ENCODE measurements around the gene FAM171A2. TPM values are rescaled to one million over a fixed set of nuclear protein-coding genes. Genes with fewer than 3 reads are reported as not detected.

Gene FAM171A2
- polyA plus RNA-seq, 3 donors: not detected

- peak overlapping the region in 5 of 7 donors; percentile 18 to 98 (median 60) for H3K27ac Mint-ChIP-seq
- WGBS (ENCODE audit: insufficient coverage): 0% methylated on average over 1 of the region's 3 CpGs
- no peak overlapping the region for H2AFZ ChIP-seq (ENCODE audit: insufficient read depth, low read depth, low read length, poor library complexity, severe bottlenecking)
Observed at GRCh38 chr17:44335564-44335963, 28.1 kb downstream of the FAM171A2 start.

GRCh38 chr17:44334727-44335126, 28.9 kb downstream of the FAM171A2 start:
- Histone ChIP-seq H3K27me3 (ENCODE audit: control insufficient read depth in 2 of 2, insufficient read depth in 2 of 2, low read length in 2 of 2) (no peaks in the 10 kb centered on the region), H3K9me3 (replicated peaks in 1 of 2; ENCODE audit: control insufficient read depth in 1 of 2, insufficient read depth in 1 of 2, low read length in 2 of 2) (no peaks in the 10 kb centered on the region), H2AFZ (ENCODE audit: insufficient read depth, low read depth, low read length, poor library complexity, severe bottlenecking) (no peak overlapping the region), H3K36me3 (replicated peaks in 1 of 2; ENCODE audit: control insufficient read depth in 1 of 2, insufficient read depth in 2 of 2, low read length in 2 of 2) (no peaks in the 10 kb centered on the region), H3K4me3 (replicated peaks in 1 of 3; ENCODE audit: low read depth in 2 of 3, low read length in 3 of 3) (peak overlapping the region in 1 of 3 experiments; percentile 51), H4K20me1 (ENCODE audit: insufficient read depth, low read length) (no peaks in the 10 kb centered on the region), H3K27ac (ENCODE audit: low read depth in 1 of 2, low read length in 2 of 2) (peak overlapping the region; percentile 69 to 86), H3K4me1 (ENCODE audit: control insufficient read depth in 1 of 2, insufficient read depth in 2 of 2, low read length in 2 of 2) (peaks cover 71 to 76% of the 10 kb centered on the region in 2 donors), H3K9ac (ENCODE audit: insufficient read depth, low read length, poor library complexity, severe bottlenecking) (no peak overlapping the region), H3K79me2 (ENCODE audit: insufficient read depth, low read length) (peaks cover 3% of the 10 kb centered on the region), H3K4me2 (replicated peaks; ENCODE audit: extremely low read depth, low read length, poor library complexity, severe bottlenecking) (peak overlapping the region; percentile 47)
- H3K27ac Mint-ChIP-seq: peak overlapping the region; percentile 85 to 98 (median 95)
- peak; percentile 44 to 76 (median 55) for DNase-seq
- peak overlapping the region in 1 of 2 donors; percentile 31 for H3K4me3 Mint-ChIP-seq
- no peaks in the 10 kb centered on the region for H3K36me3 Mint-ChIP-seq
- TF ChIP-seq CTCF (IDR thresholded peaks at IDR 0.05): no peak
- H3K4me1 Mint-ChIP-seq: peaks cover 65% of the 10 kb centered on the region
- peaks cover 0 to 4% (median under 1%) of the 10 kb centered on the region in 7 donors for H3K9me3 Mint-ChIP-seq
- WGBS (ENCODE audit: insufficient coverage): 71% methylated on average over 3 of the region's 3 CpGs
- intact Hi-C loops (cut with micrococcal nuclease): no loop called here
- peaks cover 0 to 2% (median 0%) of the 10 kb centered on the region in 3 donors for H3K27me3 Mint-ChIP-seq (ENCODE audit: low read depth in 3 of 3)

More at GRCh38 chr17:44335564-44335963, 28.1 kb downstream of the FAM171A2 start:
- intact Hi-C loops (cut with micrococcal nuclease): no loop called here
- no peak for TF ChIP-seq CTCF (IDR thresholded peaks at IDR 0.05)
- Histone ChIP-seq H3K27me3 (ENCODE audit: control insufficient read depth in 2 of 2, insufficient read depth in 2 of 2, low read length in 2 of 2) (no peaks in the 10 kb centered on the region), H3K9me3 (replicated peaks in 1 of 2; ENCODE audit: control insufficient read depth in 1 of 2, insufficient read depth in 1 of 2, low read length in 2 of 2) (peaks cover 0 to 3% of the 10 kb centered on the region in 2 donors), H3K9ac (ENCODE audit: insufficient read depth, low read length, poor library complexity, severe bottlenecking) (no peak overlapping the region), H3K4me2 (replicated peaks; ENCODE audit: extremely low read depth, low read length, poor library complexity, severe bottlenecking) (no peak overlapping the region), H4K20me1 (ENCODE audit: insufficient read depth, low read length) (no peaks in the 10 kb centered on the region), H3K79me2 (ENCODE audit: insufficient read depth, low read length) (peaks cover 3% of the 10 kb centered on the region), H3K4me1 (ENCODE audit: control insufficient read depth in 1 of 2, insufficient read depth in 2 of 2, low read length in 2 of 2) (peaks cover 78 to 85% of the 10 kb centered on the region in 2 donors), H3K36me3 (replicated peaks in 1 of 2; ENCODE audit: control insufficient read depth in 1 of 2, insufficient read depth in 2 of 2, low read length in 2 of 2) (no peaks in the 10 kb centered on the region), H3K4me3 (replicated peaks in 1 of 3; ENCODE audit: low read depth in 2 of 3, low read length in 3 of 3) (no peak overlapping the region), H3K27ac (ENCODE audit: low read depth in 1 of 2, low read length in 2 of 2) (peak overlapping the region in 1 of 2 donors; percentile 36)
- peaks cover 0 to 4% of the 10 kb centered on the region in 2 donors for H3K36me3 Mint-ChIP-seq
- peaks cover 72% of the 10 kb centered on the region for H3K4me1 Mint-ChIP-seq
- H3K27me3 Mint-ChIP-seq (ENCODE audit: low read depth in 3 of 3): peaks cover 0 to 2% (median 0%) of the 10 kb centered on the region in 3 donors
- no peak overlapping the region for H3K4me3 Mint-ChIP-seq
- peaks cover 0 to 9% (median 7%) of the 10 kb centered on the region in 7 donors for H3K9me3 Mint-ChIP-seq
- DNase-seq: peak in 1 of 3 donors; percentile 36

Measured in CD14-positive monocyte (primary cell).